T follicular helper cell (primary cell): ENCODE data around the gene UPK2.
A peak's percentile ranks its signal among the peaks of the same experiment; 100 is the strongest.

ENCODE experiments used
- DNase-seq: peaks from one replicate; pipeline ENCODE4 v3.0.0-alpha.2; 2020; ENCODE audit warnings: low read depth

UPK2 gene

GRCh38 chr11:118917481-118918127 lies 38.5 kb upstream of the UPK2 start:
- DNase-seq = no peak

- no peak for DNase-seq
Measured at GRCh38 chr11:118918128-118918685, 37.9 kb upstream of the UPK2 start.

DNA sequence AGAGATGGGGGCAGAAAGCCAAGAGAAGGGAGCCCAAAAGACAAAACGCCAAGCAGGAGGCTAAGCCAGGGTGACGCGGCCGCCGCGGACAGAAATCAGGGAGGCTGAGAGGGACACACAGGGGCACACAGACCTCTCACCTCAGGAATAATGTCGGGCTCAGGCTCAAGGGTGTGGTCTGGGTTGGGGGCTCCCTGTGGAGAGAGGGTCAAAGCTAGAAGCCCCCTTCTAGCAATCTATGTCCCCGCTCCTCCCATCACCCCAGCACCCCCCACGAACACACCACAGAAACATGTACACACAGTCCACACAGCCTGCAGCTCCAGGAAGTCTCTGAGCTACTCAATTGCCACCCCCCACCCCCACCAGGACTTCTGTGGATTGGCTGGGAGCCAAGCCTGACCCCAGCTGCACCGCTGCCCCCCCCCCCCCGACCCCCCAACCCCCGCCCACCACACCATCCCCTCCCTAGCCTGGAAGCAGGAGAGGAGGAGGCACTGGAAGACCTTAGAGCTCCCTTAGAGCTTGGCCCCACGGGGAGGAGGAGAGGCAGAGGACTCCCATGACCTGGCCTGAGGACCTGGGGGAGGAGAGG lies 37.3 kb upstream of the UPK2 start:
- no peak for DNase-seq

DNA sequence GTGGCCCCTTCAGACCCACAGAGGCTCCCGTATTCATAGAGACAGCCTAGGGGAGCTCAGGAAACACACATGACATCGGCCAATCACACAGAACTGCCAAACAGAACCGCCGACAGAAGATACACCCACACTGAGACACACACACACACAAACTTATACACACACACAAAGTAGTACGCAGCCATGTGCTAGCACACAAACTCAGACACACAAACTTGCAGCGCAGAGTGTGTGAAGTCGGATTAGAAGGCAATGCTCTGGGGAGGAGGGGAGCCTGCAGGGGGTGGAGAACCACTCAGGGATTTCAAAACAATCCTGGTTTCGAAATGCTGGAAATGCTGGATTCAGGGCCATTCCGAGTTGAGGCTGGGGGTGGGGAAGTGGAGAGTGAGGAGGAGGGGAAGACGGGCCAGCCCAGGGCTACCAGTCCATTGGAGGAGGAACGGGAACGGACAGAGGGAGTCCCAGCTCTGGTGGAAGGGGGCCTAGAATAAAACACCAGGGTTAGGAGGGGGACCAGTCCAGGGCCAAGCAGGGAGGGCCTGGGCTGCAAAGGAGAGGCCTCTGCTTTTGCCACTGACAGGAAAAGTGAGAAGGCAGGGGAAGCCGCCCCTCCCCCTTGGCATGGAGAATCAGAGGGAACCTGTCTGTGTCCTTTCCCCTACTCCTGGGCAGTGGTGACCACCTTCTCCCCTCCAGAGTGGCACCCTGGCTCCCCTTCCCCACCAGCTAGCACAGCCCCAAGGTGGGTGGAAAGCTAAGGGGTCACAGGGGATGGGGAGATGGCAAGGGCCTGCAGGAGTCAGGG lies 34.8 kb upstream of the UPK2 start:
- no peak for DNase-seq

GRCh38 chr11:118921929-118922744 lies 34.0 kb upstream of the UPK2 start:
- DNase-seq = no peak

DNA sequence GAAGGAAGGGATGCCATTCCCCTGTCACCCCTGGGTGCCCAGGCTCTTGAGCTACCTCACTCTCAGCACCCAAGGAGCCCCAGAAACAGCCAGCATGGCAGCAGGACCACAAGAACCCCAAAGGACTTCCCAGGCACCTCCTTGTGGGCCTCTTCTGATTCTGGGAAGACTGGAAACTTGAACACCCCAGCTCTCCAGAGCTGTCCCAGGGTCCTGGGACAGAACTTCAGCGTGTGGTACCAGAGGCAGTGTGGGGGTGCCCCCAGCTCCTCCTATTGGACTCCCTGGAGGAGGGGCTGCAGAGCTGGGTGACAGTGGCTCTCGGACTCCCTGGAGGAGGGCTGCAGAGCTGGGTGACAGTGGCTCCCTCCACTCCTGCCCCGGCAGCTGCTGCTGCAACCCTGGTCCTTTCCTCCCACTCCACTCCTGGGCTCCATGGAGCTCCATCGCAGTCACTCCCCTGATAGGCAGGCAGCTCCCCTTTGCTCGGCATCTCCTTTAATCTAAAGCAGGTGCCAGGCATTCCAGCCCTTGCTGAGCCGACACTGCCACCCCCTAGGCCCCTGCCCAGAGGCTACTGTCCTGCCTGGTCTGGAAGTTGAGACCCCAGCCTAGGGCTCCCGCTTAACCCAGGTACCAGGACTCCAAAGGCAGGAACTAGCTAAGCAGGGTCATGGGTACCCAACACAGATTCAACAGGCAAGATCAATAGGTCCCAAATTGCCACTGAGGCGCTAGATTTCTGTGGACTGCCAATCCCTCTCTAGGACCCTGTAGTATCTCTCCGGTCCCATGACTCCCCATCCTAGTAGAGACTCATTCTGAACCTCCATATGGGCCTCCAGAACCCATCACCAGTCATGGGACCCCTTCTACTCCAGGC lies 33.1 kb upstream of the UPK2 start:
- no peak for DNase-seq

GRCh38 chr11:118923721-118924587 lies 32.1 kb upstream of the UPK2 start:
- no peak for DNase-seq

DNA sequence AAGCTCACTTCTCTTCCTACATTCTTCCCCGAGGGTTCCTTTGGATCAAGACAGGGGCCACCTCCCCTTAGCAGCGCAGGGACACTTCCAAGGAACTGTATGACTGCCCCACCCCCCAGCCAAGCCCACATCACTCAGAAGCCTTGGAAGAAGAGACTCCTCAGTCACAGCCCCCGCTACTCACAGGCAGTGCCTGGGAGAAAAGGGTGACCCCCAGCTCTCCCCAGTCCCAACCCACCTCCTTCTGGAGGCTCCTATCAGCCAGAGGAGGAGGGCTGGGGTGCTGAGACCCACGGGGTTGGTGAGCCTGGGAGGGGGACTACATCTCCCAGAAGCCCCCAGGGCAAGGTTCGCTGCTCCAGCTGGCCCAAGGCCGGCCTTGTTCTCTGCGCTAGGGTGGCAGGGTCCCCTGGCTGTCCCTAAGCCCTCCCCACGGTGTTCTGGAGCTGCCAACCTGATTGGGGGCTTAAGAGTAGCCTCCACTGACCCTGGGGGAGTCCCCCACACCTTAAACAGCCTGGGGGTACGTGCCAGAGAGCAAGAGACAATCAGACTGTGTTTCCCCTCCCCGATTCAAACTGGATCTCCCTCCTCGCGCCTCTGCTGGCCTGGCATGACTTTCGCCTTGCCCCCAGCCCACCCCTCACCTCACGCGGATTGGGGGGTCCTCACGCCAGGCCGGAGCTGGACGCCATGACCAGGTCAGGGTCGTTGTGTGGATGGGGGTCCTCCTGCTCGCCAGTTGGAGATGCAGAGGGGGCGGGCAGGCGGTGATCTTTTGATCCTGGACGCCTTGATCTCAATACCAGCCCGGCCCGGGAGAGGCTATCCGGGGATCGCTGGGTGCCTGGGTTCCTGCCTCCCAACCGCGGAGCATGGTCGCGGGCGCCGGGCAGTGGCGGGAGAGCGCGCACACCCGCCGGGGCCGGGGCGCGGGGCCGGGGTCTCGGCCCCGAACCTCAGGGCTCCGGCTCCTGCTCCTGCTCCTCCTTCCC lies 31.2 kb upstream of the UPK2 start:
- DNase-seq = no peak

DNA sequence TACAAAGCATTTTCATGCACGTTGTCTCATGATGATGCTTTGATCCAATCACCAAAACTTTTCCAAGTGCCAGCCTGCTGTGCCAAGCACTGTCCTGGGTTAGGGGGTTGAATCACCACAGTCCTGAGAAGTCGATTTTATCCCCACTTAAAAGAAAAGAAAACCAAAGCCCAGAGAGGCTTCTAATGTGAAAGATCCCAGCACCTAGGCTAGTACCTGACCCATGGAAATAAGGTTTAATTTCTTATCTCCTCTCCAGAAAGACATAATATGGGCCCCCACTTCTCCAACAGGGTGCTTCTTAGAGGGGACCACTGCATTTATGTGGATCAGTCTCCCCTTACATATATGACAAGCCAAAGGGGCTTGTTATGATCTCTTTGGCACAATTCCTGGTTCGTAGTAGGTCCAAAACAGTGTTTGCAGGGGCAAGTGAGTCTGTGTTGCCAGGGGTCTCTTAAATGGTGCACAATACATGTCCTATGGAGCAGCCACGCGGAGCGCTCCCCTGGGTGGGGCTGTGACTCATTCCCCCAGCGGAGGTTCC lies 28.5 kb upstream of the UPK2 start:
- DNase-seq = no peak

- peak; percentile 97 for DNase-seq
Measured at GRCh38 chr11:118928101-118928869, 27.8 kb upstream of the UPK2 start.

- no peak for DNase-seq
Measured at GRCh38 chr11:118928870-118929500, 27.1 kb upstream of the UPK2 start.

DNA sequence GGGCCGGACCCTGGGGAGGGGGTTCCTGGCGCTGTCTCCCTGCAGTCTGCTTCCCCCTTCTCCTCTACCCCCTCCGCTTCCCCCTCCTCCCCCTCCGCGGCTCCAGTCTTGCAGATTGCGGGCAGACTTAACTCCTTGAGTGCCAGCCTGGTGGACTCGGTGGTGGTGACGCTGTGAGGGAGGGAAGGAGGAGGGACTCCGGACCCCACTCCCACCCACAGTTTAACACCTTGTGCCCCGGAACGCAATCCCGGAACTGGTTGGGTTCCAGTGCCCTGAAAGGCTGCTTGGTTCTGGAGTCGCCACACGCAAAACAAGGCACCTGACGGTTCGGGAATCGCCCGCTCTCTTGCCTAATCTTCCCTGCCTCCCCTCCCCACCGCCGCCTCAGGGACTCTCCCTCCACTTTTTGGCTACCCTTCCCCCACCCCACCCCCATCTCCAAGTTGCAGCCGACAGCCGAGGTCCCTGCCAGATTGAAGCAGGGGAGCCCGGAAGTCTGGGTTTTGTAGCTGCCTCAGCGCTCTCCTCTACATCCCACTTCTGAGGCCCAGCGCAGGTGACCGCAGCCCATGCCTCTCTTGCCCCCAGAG lies 26.5 kb upstream of the UPK2 start:
- DNase-seq = peak; percentile 76

GRCh38 chr11:118930094-118930712 lies 25.9 kb upstream of the UPK2 start:
- DNase-seq = peak; percentile 80

- DNase-seq = no peak
Measured at GRCh38 chr11:118931571-118931970, 24.5 kb upstream of the UPK2 start.

DNA sequence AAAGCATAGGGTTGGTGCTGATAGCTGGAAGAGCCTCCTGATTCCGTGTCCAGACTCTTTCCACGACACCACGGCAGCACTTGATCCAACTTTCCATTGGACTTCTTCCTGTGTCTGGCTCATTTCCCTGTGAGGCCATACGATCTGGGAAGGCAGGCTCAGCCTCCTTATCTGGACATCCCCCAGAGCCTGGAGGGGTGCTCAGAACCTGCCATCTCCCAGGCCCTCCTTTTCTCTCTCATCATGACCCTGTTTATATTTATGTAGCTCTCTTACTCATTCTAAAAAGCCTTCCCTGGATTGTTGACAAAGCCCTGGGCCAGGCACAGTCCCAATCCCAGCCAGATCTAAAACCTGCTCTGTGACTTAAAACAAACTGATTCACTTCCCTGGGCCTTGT lies 22.6 kb upstream of the UPK2 start:
- no peak for DNase-seq

DNA sequence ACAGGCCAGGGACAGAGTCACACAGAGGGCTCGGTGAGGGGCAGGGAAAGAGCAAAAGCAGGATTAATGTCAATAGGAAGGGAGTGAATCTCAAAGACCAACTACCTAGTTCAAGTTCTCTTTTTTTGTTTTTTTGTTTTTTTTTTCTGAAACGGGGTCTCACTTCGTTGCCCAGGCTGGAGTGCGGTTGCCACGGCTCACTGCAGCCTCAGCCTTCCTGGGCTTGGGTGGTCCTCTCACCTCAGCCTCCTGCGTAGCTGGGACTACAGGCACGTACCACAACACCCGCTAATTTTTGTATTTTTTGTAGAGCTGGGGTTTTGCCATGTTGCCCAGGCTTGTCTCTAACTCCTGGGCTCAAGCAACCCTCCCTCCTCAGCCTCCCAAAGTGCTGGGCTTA lies 20.7 kb upstream of the UPK2 start:
- no peak for DNase-seq
